ENCODE data around the gene CLPX.
"Not testable (repeated sequence)": the region's sequence is repeated elsewhere in the genome, so short reads cannot be mapped to it uniquely, and the experiment has no call there.

Gene CLPX

GRCh38 chr15:65099801-65100200 is 85.3 kb downstream of the CLPX start:
- H3K4me1 ChIP-seq (ENCODE audit: control extremely low read depth in 1 of 4, control insufficient read depth in 4 of 4, insufficient read depth in 4 of 4, low read length in 3 of 4); H3K27ac ChIP-seq (ENCODE audit: insufficient read depth in 1 of 2, low read depth in 1 of 2, low read length in 2 of 2, poor library complexity in 1 of 2, severe bottlenecking in 2 of 2); POLR2A ChIA-PET; DNase-seq; H3K27me3 ChIP-seq (replicated peaks in 2 of 5; ENCODE audit: control insufficient read depth in 4 of 5, insufficient read depth in 5 of 5, low read length in 4 of 5); H3K9me3 ChIP-seq (ENCODE audit: control extremely low read depth in 1 of 5, control insufficient read depth in 4 of 5, insufficient read depth in 2 of 5, low read depth in 1 of 5, low read length in 4 of 5); H3K4me3 ChIP-seq (ENCODE audit: control insufficient read depth in 1 of 7, extremely low read depth in 1 of 7, insufficient read depth in 4 of 7, low read depth in 2 of 7, low read length in 6 of 7): not testable (repeated sequence)
- CTCF ChIA-PET, result interaction anchor here (0.9 to 15.0 kb wide), 5 partner anchors 12 to 47 kb away, joined by 4 to 142 read pairs (median 21); partner anchors contain the start of gene KBTBD13
- peaks cover 4 to 48% (median 36%) of the 10 kb centered on the region in 4 experiments for H3K36me3 ChIP-seq (ENCODE audit: control insufficient read depth in 4 of 4, insufficient read depth in 4 of 4, low read length in 3 of 4)
- WGBS (ENCODE audit: insufficient coverage), result 94% methylated on average over 10 of the region's 10 CpGs

DNA sequence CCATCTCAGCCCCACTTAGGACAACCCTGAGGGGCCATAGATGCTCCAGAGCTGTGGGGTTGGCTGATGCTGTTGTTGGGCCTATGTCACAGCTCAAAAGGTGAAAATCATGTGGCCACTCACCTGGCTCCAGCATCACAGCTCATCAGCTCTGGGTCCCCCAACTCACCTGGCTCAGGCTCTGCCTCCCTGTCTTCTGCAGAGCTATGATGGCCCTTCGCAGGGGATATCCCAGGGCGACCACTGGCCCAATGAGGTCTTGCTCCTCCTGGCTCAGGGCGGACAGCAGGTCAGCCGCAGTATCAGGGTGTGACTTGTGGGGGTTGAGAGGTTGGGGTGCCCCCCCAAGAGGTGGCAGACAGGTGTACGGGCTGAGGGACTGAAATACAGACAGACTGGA is 85.8 kb downstream of the CLPX start:
- Histone ChIP-seq H3K9me3 (ENCODE audit: control extremely low read depth in 1 of 5, control insufficient read depth in 4 of 5, insufficient read depth in 2 of 5, low read depth in 1 of 5, low read length in 4 of 5) (no peaks in the 10 kb centered on the region), H3K4me3 (ENCODE audit: control insufficient read depth in 1 of 7, extremely low read depth in 1 of 7, insufficient read depth in 4 of 7, low read depth in 2 of 7, low read length in 6 of 7) (no peak overlapping the region), H3K36me3 (ENCODE audit: control insufficient read depth in 4 of 4, insufficient read depth in 4 of 4, low read length in 3 of 4) (peaks cover 4 to 48% (median 36%) of the 10 kb centered on the region in 4 experiments), H3K4me1 (ENCODE audit: control extremely low read depth in 1 of 4, control insufficient read depth in 4 of 4, insufficient read depth in 4 of 4, low read length in 3 of 4) (no peaks in the 10 kb centered on the region), H3K27ac (ENCODE audit: insufficient read depth in 1 of 2, low read depth in 1 of 2, low read length in 2 of 2, poor library complexity in 1 of 2, severe bottlenecking in 2 of 2) (no peak overlapping the region), H3K27me3 (replicated peaks in 2 of 5; ENCODE audit: control insufficient read depth in 4 of 5, insufficient read depth in 5 of 5, low read length in 4 of 5) (no peaks in the 10 kb centered on the region)
- ChIA-PET CTCF (interaction anchor here (0.9 to 15.0 kb wide), 5 partner anchors 11 to 57 kb away, joined by 3 to 142 read pairs (median 5); no protein-coding TSS in a partner anchor), POLR2A (no interaction called here)
- WGBS (ENCODE audit: insufficient coverage), result 100% methylated on average over 3 of the region's 5 CpGs
- DNase-seq, result no peak

Data from common myeloid progenitor, CD34-positive (primary cell).